Right lobe of liver (tissue), 4 donors: Measurements from ENCODE around the gene SOWAHA.

ENCODE experiments used
- CTCF ChIP-seq, 4 donors: fragments of 200-600 bp in 3 of 4; fragments of 450-650 bp in 1 of 4; IDR thresholded peaks; one replicate each; pipeline versions ENCODE4 v1.5.1 to v1.8.0; 2016 to 2022; ENCODE audit warnings: antibody characterized with exemption in 4 of 4, mild to moderate bottlenecking in 2 of 4
- POLR2A ChIP-seq: fragments of 450-650 bp; IDR thresholded peaks from one replicate; pipeline ENCODE4 v1.6.1; 2017; ENCODE audit warnings: antibody characterized with exemption, mild to moderate bottlenecking
- donor health status: DM: no; HTN: no; CAD: no.
- donor health status: DM: no; HTN: no; CAD: no.
- donor health status: DM: no; HTN: yes; CAD: no.

- TF ChIP-seq CTCF (IDR thresholded peaks at IDR 0.05): no peak
- no peak for TF ChIP-seq POLR2A
These were observed 49.1 kb upstream of the SOWAHA start for GRCh38 chr5:132764051-132764450.
